ENCODE measurements around the gene TGOLN2. TPM values are rescaled to one million over a fixed set of nuclear protein-coding genes. Genes with fewer than 3 reads are reported as not detected.

Gene TGOLN2
- total RNA-seq, 2 donors from 2014 or later = 58.6 to 67.0 TPM

GRCh38 chr2:85314884-85315242 is 12.9 kb downstream of the TGOLN2 start:
- H3K4me1 Mint-ChIP-seq = no peaks in the 10 kb centered on the region
- Histone ChIP-seq H3K36me3 (ENCODE audit: control insufficient read depth, insufficient read depth, low read length) (peaks cover 29% of the 10 kb centered on the region), H3K4me3 (ENCODE audit: low read length) (no peak overlapping the region), H3K27ac (ENCODE audit: low read depth, low read length) (no peak overlapping the region), H3K27me3 (ENCODE audit: control insufficient read depth, insufficient read depth, low read length, poor library complexity, severe bottlenecking) (no peaks in the 10 kb centered on the region), H3K9me3 (ENCODE audit: control insufficient read depth, low read length) (no peaks in the 10 kb centered on the region), H3K4me1 (ENCODE audit: control insufficient read depth, insufficient read depth, low read length) (no peaks in the 10 kb centered on the region), H3K9ac (ENCODE audit: extremely low read depth, low read length, poor library complexity, severe bottlenecking) (no peak overlapping the region)
- DNase-seq = no peak
- H3K36me3 Mint-ChIP-seq (ENCODE audit: low read depth) = peaks cover 29% of the 10 kb centered on the region
- H3K9me3 Mint-ChIP-seq = no peaks in the 10 kb centered on the region
- no peaks in the 10 kb centered on the region for H3K27me3 Mint-ChIP-seq (ENCODE audit: insufficient read depth)
- no peak overlapping the region for H3K4me3 Mint-ChIP-seq
- H3K27ac Mint-ChIP-seq = peak overlapping the region; percentile 26
- WGBS, 2 experiments (ENCODE audit: insufficient coverage in 1 of 2, insufficient read length in 1 of 2) = 94% methylated on average over 8 to 10 of the region's 10 CpGs
- TF ChIP-seq, protein P1, sequence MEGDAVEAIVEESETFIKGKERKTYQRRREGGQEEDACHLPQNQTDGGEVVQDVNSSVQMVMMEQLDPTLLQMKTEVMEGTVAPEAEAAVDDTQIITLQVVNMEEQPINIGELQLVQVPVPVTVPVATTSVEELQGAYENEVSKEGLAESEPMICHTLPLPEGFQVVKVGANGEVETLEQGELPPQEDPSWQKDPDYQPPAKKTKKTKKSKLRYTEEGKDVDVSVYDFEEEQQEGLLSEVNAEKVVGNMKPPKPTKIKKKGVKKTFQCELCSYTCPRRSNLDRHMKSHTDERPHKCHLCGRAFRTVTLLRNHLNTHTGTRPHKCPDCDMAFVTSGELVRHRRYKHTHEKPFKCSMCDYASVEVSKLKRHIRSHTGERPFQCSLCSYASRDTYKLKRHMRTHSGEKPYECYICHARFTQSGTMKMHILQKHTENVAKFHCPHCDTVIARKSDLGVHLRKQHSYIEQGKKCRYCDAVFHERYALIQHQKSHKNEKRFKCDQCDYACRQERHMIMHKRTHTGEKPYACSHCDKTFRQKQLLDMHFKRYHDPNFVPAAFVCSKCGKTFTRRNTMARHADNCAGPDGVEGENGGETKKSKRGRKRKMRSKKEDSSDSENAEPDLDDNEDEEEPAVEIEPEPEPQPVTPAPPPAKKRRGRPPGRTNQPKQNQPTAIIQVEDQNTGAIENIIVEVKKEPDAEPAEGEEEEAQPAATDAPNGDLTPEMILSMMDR (conservative IDR thresholded peaks at IDR 0.05) = no peak

GRCh38 chr2:85312404-85312803 is 15.4 kb downstream of the TGOLN2 start:
- Histone ChIP-seq H3K9me3 (ENCODE audit: control insufficient read depth, low read length) (no peaks in the 10 kb centered on the region), H3K36me3 (ENCODE audit: control insufficient read depth, insufficient read depth, low read length) (peaks cover 32% of the 10 kb centered on the region), H3K4me1 (ENCODE audit: control insufficient read depth, insufficient read depth, low read length) (no peaks in the 10 kb centered on the region), H3K27me3 (ENCODE audit: control insufficient read depth, insufficient read depth, low read length, poor library complexity, severe bottlenecking) (no peaks in the 10 kb centered on the region), H3K9ac (ENCODE audit: extremely low read depth, low read length, poor library complexity, severe bottlenecking) (no peak overlapping the region), H3K4me3 (ENCODE audit: low read length) (no peak overlapping the region), H3K27ac (ENCODE audit: low read depth, low read length) (no peak overlapping the region)
- WGBS, 2 experiments (ENCODE audit: insufficient coverage in 1 of 2, insufficient read length in 1 of 2) = 92 to 96% methylated on average over 6 to 7 of the region's 7 CpGs
- H3K9me3 Mint-ChIP-seq = no peaks in the 10 kb centered on the region
- no peak overlapping the region for H3K4me3 Mint-ChIP-seq
- H3K4me1 Mint-ChIP-seq = peaks cover 6% of the 10 kb centered on the region
- no peaks in the 10 kb centered on the region for H3K27me3 Mint-ChIP-seq (ENCODE audit: insufficient read depth)
- H3K27ac Mint-ChIP-seq = no peak overlapping the region
- no peak for DNase-seq
- H3K36me3 Mint-ChIP-seq (ENCODE audit: low read depth) = peaks cover 31% of the 10 kb centered on the region
- TF ChIP-seq, protein P1 (conservative IDR thresholded peaks at IDR 0.05) = no peak

DNA sequence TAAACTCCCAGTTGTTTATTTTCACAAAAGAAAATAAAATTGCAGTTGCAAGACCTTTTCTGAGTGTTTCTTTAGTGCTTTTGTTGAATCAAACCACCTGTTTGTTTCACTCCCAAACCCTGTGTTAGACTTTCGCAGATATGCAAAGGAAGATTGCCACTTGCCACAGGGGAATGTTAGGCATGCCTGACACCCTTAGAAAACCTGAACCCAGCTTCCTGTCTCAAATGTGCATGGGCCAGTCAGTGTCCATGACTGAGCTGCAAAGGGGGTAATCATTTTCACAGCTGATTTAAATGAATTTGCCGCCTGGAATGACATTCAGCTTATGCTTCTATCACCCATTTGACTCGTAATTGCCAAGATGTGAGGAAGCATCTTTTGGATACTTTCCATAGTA is 17.5 kb downstream of the TGOLN2 start:
- DNase-seq = no peak
- Mint-ChIP-seq H3K27ac (no peak overlapping the region), H3K4me1 (peaks cover 6% of the 10 kb centered on the region), H3K36me3 (ENCODE audit: low read depth) (peaks cover 42% of the 10 kb centered on the region), H3K9me3 (no peaks in the 10 kb centered on the region), H3K4me3 (no peak overlapping the region), H3K27me3 (ENCODE audit: insufficient read depth) (no peaks in the 10 kb centered on the region)
- no peaks in the 10 kb centered on the region for H3K27me3 ChIP-seq (ENCODE audit: control insufficient read depth, insufficient read depth, low read length, poor library complexity, severe bottlenecking)
- no peak overlapping the region for H3K27ac ChIP-seq (ENCODE audit: low read depth, low read length)
- H3K9ac ChIP-seq (ENCODE audit: extremely low read depth, low read length, poor library complexity, severe bottlenecking) = no peak overlapping the region
- no peaks in the 10 kb centered on the region for H3K9me3 ChIP-seq (ENCODE audit: control insufficient read depth, low read length)
- no peak overlapping the region for H3K4me3 ChIP-seq (ENCODE audit: low read length)
- H3K4me1 ChIP-seq (ENCODE audit: control insufficient read depth, insufficient read depth, low read length) = no peaks in the 10 kb centered on the region
- WGBS, 2 experiments (ENCODE audit: insufficient coverage in 1 of 2, insufficient read length in 1 of 2) = 88 to 93% methylated on average over 3 of the region's 3 CpGs
- H3K36me3 ChIP-seq (ENCODE audit: control insufficient read depth, insufficient read depth, low read length) = peaks cover 42% of the 10 kb centered on the region
- TF ChIP-seq, protein P1 (conservative IDR thresholded peaks at IDR 0.05) = no peak

Measured in endodermal cell (in vitro differentiated cells).